T-helper 1 cell treated with Interleukin-12 subunit alpha and Interleukin-12 subunit beta and Interleukin-4 antibody, amounts not matched to agents 30 μg/mL and 1 μg/mL, for 36 hours (primary cell): ENCODE results near the gene ABCC8.

Experiments
- H3K27ac Mint-ChIP-seq: one replicate; pipeline ENCODE4 v1.8.0; 2021; ENCODE audit warnings: mild to moderate bottlenecking, mixed read lengths
- H3K27me3 Mint-ChIP-seq: one replicate; pipeline ENCODE4 v1.8.0; 2021; ENCODE audit warnings: low read depth, mixed read lengths
- H3K36me3 Mint-ChIP-seq: one replicate; pipeline ENCODE4 v1.8.0; 2021; ENCODE audit warnings: low read depth, mixed read lengths
- H3K4me1 Mint-ChIP-seq: one replicate; pipeline ENCODE4 v1.8.0; 2021; ENCODE audit warnings: low read depth, mixed read lengths
- H3K4me3 Mint-ChIP-seq: one replicate; pipeline ENCODE4 v1.8.0; 2021; ENCODE audit warnings: mild to moderate bottlenecking, moderate library complexity, mixed read lengths
- H3K9me3 Mint-ChIP-seq: one replicate; pipeline ENCODE4 v1.8.0; 2021; ENCODE audit warnings: mixed read lengths

ABCC8 gene

GRCh38 chr11:17511571-17511970, 34.9 kb upstream of the ABCC8 start:
- H3K36me3 Mint-ChIP-seq: no peaks in the 10 kb centered on the region
- peaks cover 17% of the 10 kb centered on the region for H3K27me3 Mint-ChIP-seq
- H3K27ac Mint-ChIP-seq: no peak overlapping the region
- no peak overlapping the region for H3K4me3 Mint-ChIP-seq
- no peaks in the 10 kb centered on the region for H3K4me1 Mint-ChIP-seq
- H3K9me3 Mint-ChIP-seq: no peaks in the 10 kb centered on the region

GRCh38 chr11:17510507-17511206, 34.0 kb upstream of the ABCC8 start:
- no peak overlapping the region for H3K27ac Mint-ChIP-seq
- H3K36me3 Mint-ChIP-seq: no peaks in the 10 kb centered on the region
- H3K27me3 Mint-ChIP-seq: peaks cover 19% of the 10 kb centered on the region
- no peaks in the 10 kb centered on the region for H3K9me3 Mint-ChIP-seq
- H3K4me1 Mint-ChIP-seq: no peaks in the 10 kb centered on the region
- no peak overlapping the region for H3K4me3 Mint-ChIP-seq

GRCh38 chr11:17508791-17509190, 32.1 kb upstream of the ABCC8 start:
- H3K4me3 Mint-ChIP-seq: no peak overlapping the region
- no peak overlapping the region for H3K27ac Mint-ChIP-seq
- peaks cover 21% of the 10 kb centered on the region for H3K27me3 Mint-ChIP-seq
- no peaks in the 10 kb centered on the region for H3K36me3 Mint-ChIP-seq
- H3K9me3 Mint-ChIP-seq: no peaks in the 10 kb centered on the region
- no peaks in the 10 kb centered on the region for H3K4me1 Mint-ChIP-seq

GRCh38 chr11:17508306-17508705, 31.7 kb upstream of the ABCC8 start:
- H3K27me3 Mint-ChIP-seq: peaks cover 16% of the 10 kb centered on the region
- H3K4me1 Mint-ChIP-seq: no peaks in the 10 kb centered on the region
- no peaks in the 10 kb centered on the region for H3K36me3 Mint-ChIP-seq
- no peak overlapping the region for H3K4me3 Mint-ChIP-seq
- no peak overlapping the region for H3K27ac Mint-ChIP-seq
- no peaks in the 10 kb centered on the region for H3K9me3 Mint-ChIP-seq

- Mint-ChIP-seq H3K27me3 (peaks cover 12% of the 10 kb centered on the region), H3K9me3 (no peaks in the 10 kb centered on the region), H3K36me3 (no peaks in the 10 kb centered on the region), H3K4me1 (no peaks in the 10 kb centered on the region), H3K27ac (no peak overlapping the region), H3K4me3 (no peak overlapping the region)
Observed at GRCh38 chr11:17507773-17508172, 31.1 kb upstream of the ABCC8 start.

- H3K27me3 Mint-ChIP-seq: peaks cover 10% of the 10 kb centered on the region
- H3K9me3 Mint-ChIP-seq: no peaks in the 10 kb centered on the region
- H3K36me3 Mint-ChIP-seq: no peaks in the 10 kb centered on the region
- H3K4me1 Mint-ChIP-seq: no peaks in the 10 kb centered on the region
- H3K4me3 Mint-ChIP-seq: no peak overlapping the region
- no peak overlapping the region for H3K27ac Mint-ChIP-seq
Observed at GRCh38 chr11:17506942-17507341, 30.3 kb upstream of the ABCC8 start.

GRCh38 chr11:17506314-17506713, 29.7 kb upstream of the ABCC8 start:
- no peak overlapping the region for H3K27ac Mint-ChIP-seq
- H3K36me3 Mint-ChIP-seq: no peaks in the 10 kb centered on the region
- no peak overlapping the region for H3K4me3 Mint-ChIP-seq
- no peaks in the 10 kb centered on the region for H3K9me3 Mint-ChIP-seq
- peaks cover 10% of the 10 kb centered on the region for H3K27me3 Mint-ChIP-seq
- no peaks in the 10 kb centered on the region for H3K4me1 Mint-ChIP-seq

- Mint-ChIP-seq H3K27ac (no peak overlapping the region), H3K27me3 (peaks cover 10% of the 10 kb centered on the region), H3K9me3 (no peaks in the 10 kb centered on the region), H3K4me3 (no peak overlapping the region), H3K4me1 (no peaks in the 10 kb centered on the region), H3K36me3 (no peaks in the 10 kb centered on the region)
Observed at GRCh38 chr11:17505146-17505545, 28.5 kb upstream of the ABCC8 start.

GRCh38 chr11:17504330-17505107, 27.9 kb upstream of the ABCC8 start:
- Mint-ChIP-seq H3K4me3 (no peak overlapping the region), H3K36me3 (no peaks in the 10 kb centered on the region), H3K27me3 (peaks cover 10% of the 10 kb centered on the region), H3K9me3 (no peaks in the 10 kb centered on the region), H3K4me1 (no peaks in the 10 kb centered on the region), H3K27ac (no peak overlapping the region)

- no peaks in the 10 kb centered on the region for H3K36me3 Mint-ChIP-seq
Observed at GRCh38 chr11:17502630-17503029, 26.0 kb upstream of the ABCC8 start.

GRCh38 chr11:17500673-17501072, 24.0 kb upstream of the ABCC8 start:
- Mint-ChIP-seq H3K4me3 (no peak overlapping the region), H3K9me3 (no peaks in the 10 kb centered on the region), H3K27ac (no peak overlapping the region), H3K27me3 (peaks cover 8% of the 10 kb centered on the region), H3K36me3 (no peaks in the 10 kb centered on the region), H3K4me1 (no peaks in the 10 kb centered on the region)

More at GRCh38 chr11:17502630-17503029, 26.0 kb upstream of the ABCC8 start:
- Mint-ChIP-seq H3K27me3 (peaks cover 7% of the 10 kb centered on the region), H3K27ac (no peak overlapping the region), H3K4me1 (no peaks in the 10 kb centered on the region), H3K4me3 (no peak overlapping the region), H3K9me3 (no peaks in the 10 kb centered on the region)

GRCh38 chr11:17498475-17498874, 21.8 kb upstream of the ABCC8 start:
- no peak overlapping the region for H3K27ac Mint-ChIP-seq
- H3K36me3 Mint-ChIP-seq: no peaks in the 10 kb centered on the region
- no peaks in the 10 kb centered on the region for H3K9me3 Mint-ChIP-seq
- H3K4me1 Mint-ChIP-seq: no peaks in the 10 kb centered on the region
- no peak overlapping the region for H3K4me3 Mint-ChIP-seq
- H3K27me3 Mint-ChIP-seq: peaks cover 4% of the 10 kb centered on the region

- Mint-ChIP-seq H3K9me3 (no peaks in the 10 kb centered on the region), H3K4me1 (no peaks in the 10 kb centered on the region), H3K36me3 (no peaks in the 10 kb centered on the region), H3K4me3 (no peak overlapping the region), H3K27ac (no peak overlapping the region), H3K27me3 (peaks cover 4% of the 10 kb centered on the region)
Observed at GRCh38 chr11:17498058-17498457, 21.4 kb upstream of the ABCC8 start.

- Mint-ChIP-seq H3K27me3 (peaks cover 4% of the 10 kb centered on the region), H3K9me3 (no peaks in the 10 kb centered on the region), H3K36me3 (no peaks in the 10 kb centered on the region), H3K27ac (no peak overlapping the region), H3K4me3 (no peak overlapping the region), H3K4me1 (no peaks in the 10 kb centered on the region)
Observed at GRCh38 chr11:17496406-17496805, 19.8 kb upstream of the ABCC8 start.

GRCh38 chr11:17494019-17494418, 17.4 kb upstream of the ABCC8 start:
- no peak overlapping the region for H3K4me3 Mint-ChIP-seq
- peaks cover 10% of the 10 kb centered on the region for H3K27me3 Mint-ChIP-seq
- no peaks in the 10 kb centered on the region for H3K36me3 Mint-ChIP-seq
- no peak overlapping the region for H3K27ac Mint-ChIP-seq
- no peaks in the 10 kb centered on the region for H3K9me3 Mint-ChIP-seq
- no peaks in the 10 kb centered on the region for H3K4me1 Mint-ChIP-seq
